SK-N-SH (cell line): ENCODE data around the gene GLA. TPM values are rescaled to one million over a fixed set of nuclear protein-coding genes. Genes with fewer than 3 reads are reported as not detected.

ENCODE experiments used
- CTCF ChIA-PET: fragments of 300-600, 350-600 bp; formaldehyde crosslinking; extraction: SDS; loops from one replicate; lab custom pipeline; 2021; lab: Yijun Ruan, JAX
- POLR2A ChIA-PET: fragments of 350-600 bp; sonication (Branson Sonifier 250); formaldehyde crosslinking; extraction: SDS; loops from one replicate; lab custom pipeline; 2020; ENCODE audit warnings: antibody characterized with exemption, inconsistent platforms; lab: Yijun Ruan, JAX
- DNase-seq: peaks from one replicate; pipeline ENCODE4 v3.0.0; 2012
- H2AFZ ChIP-seq: fragments of 200-600 bp; sonication (generic); 2 replicates; pipeline ENCODE4 v1.8.1; 2016; ENCODE audit warnings: antibody characterized with exemption, mild to moderate bottlenecking, low read depth
- H3F3A ChIP-seq: fragments of 200-600 bp; sonication (generic); replicated peaks from 2 replicates; pipeline ENCODE3; 2016; ENCODE audit warnings: antibody characterized with exemption, mild to moderate bottlenecking; ENCODE audit not compliant: insufficient read depth
- H3K27ac ChIP-seq, 2 experiments: fragments of 200-500 bp in 1 of 2; fragments of 200-600 bp in 1 of 2; sonication (Bioruptor generic) in 1 of 2; sonication (generic), shearing (Covaris generic) in 1 of 2; 2 replicates each; pipeline versions ENCODE4 v1.5.1 to v1.6.1; 2014 to 2016; ENCODE audit warnings: low read depth in 2 of 2, inconsistent platforms in 1 of 2, low read length in 1 of 2, mild to moderate bottlenecking in 1 of 2, mixed read lengths in 1 of 2
- H3K27me3 ChIP-seq: fragments of 200-600 bp; sonication (generic), shearing (Covaris generic); 2 replicates; pipeline ENCODE4 v1.6.1; 2016; ENCODE audit warnings: mixed run types; ENCODE audit not compliant: insufficient read depth
- H3K36me3 ChIP-seq, 2 experiments: fragments of 200-500 bp in 1 of 2; fragments of 200-600 bp in 1 of 2; sonication (Bioruptor generic) in 1 of 2; sonication (generic) in 1 of 2; replicated peaks in 1 of 2; 2 replicates each; pipeline versions ENCODE3 to v1.5.1; 2014 to 2016; ENCODE audit warnings: low read length in 1 of 2, mild to moderate bottlenecking in 1 of 2; ENCODE audit not compliant: insufficient read depth in 2 of 2, control insufficient read depth in 1 of 2
- H3K4me1 ChIP-seq, 2 experiments: fragments of 200-500 bp in 1 of 2; fragments of 200-600 bp in 1 of 2; sonication (Bioruptor generic) in 1 of 2; sonication (generic), shearing (Covaris generic) in 1 of 2; 2 replicates each; pipeline versions ENCODE4 v1.5.1 to v1.6.1; 2014 to 2016; ENCODE audit warnings: low read depth in 1 of 2, low read length in 1 of 2, mixed run types in 1 of 2; ENCODE audit not compliant: insufficient read depth in 2 of 2, control insufficient read depth in 1 of 2
- H3K4me2 ChIP-seq: fragments of 200-600 bp; sonication (generic), shearing (Covaris generic); 2 replicates; pipeline ENCODE4 v1.6.1; 2017; ENCODE audit warnings: mixed run types
- H3K4me3 ChIP-seq, 2 experiments: fragments of 200-500 bp in 1 of 2; fragments of 200-600 bp in 1 of 2; sonication (Bioruptor generic) in 1 of 2; sonication (generic), shearing (Covaris generic) in 1 of 2; 2 replicates each; pipeline versions ENCODE4 v1.5.1 to v1.8.1; 2014 to 2016; ENCODE audit warnings: low read depth in 2 of 2, inconsistent platforms in 1 of 2, low read length in 1 of 2, mild to moderate bottlenecking in 1 of 2, mixed read lengths in 1 of 2, moderate library complexity in 1 of 2
- H3K79me2 ChIP-seq: fragments of 200-600 bp; sonication (generic); 2 replicates; pipeline ENCODE4 v1.8.1; 2017; ENCODE audit warnings: mild to moderate bottlenecking; ENCODE audit not compliant: insufficient read depth
- H3K9ac ChIP-seq: fragments of 200-600 bp; sonication (generic); 2 replicates; pipeline ENCODE4 v1.6.1; 2017; ENCODE audit warnings: mixed run types
- H3K9me2 ChIP-seq: fragments of 200-600 bp; sonication (generic); 2 replicates; pipeline ENCODE4 v1.6.1; 2017; ENCODE audit warnings: mixed run types
- H3K9me3 ChIP-seq: fragments of 200-600 bp; sonication (generic); 2 replicates; pipeline ENCODE4 v1.6.1; 2017; ENCODE audit warnings: mixed run types, mild to moderate bottlenecking, moderate library complexity
- H4K20me1 ChIP-seq: fragments of 200-600 bp; sonication (generic); 2 replicates; pipeline ENCODE4 v1.6.1; 2017; ENCODE audit warnings: mild to moderate bottlenecking, mixed run types; ENCODE audit not compliant: insufficient read depth
- CHD2 ChIP-seq: fragments of 150-350 bp; IDR thresholded peaks from 2 replicates; pipeline ENCODE4 v1.6.1; 2018; ENCODE audit warnings: low read length; ENCODE audit not compliant: partially characterized antibody
- ELF1 ChIP-seq: IDR thresholded peaks from 2 replicates; pipeline ENCODE4 v1.4.0; 2012
- EP300 ChIP-seq, 2 experiments: IDR thresholded peaks; 2 replicates each; pipeline versions ENCODE4 v1.4.0 to v1.6.1; 2012; ENCODE audit warnings: borderline replicate concordance in 1 of 2, low read depth in 1 of 2, low read length in 1 of 2
- MXI1 ChIP-seq: IDR thresholded peaks from 2 replicates; pipeline ENCODE4 v1.6.1; 2012; ENCODE audit warnings: mild to moderate bottlenecking, low read depth, low read length, improper control_type of control experiment
- NFIC ChIP-seq: IDR thresholded peaks from 2 replicates; pipeline ENCODE4 v1.4.0; 2012; ENCODE audit warnings: borderline replicate concordance
- RAD21 ChIP-seq: IDR thresholded peaks from 2 replicates; pipeline ENCODE4 v1.6.1; 2012; ENCODE audit warnings: mild to moderate bottlenecking, low read length
- RCOR1 ChIP-seq: fragments of 150-350 bp; IDR thresholded peaks from 2 replicates; pipeline ENCODE4 v1.6.1; 2017; ENCODE audit warnings: antibody characterized with exemption, low read length
- RFX5 ChIP-seq: IDR thresholded peaks from 2 replicates; pipeline ENCODE4 v1.6.1; 2012; ENCODE audit warnings: mild to moderate bottlenecking, improper control_type of control experiment, low read length
- RXRA ChIP-seq: IDR thresholded peaks from 2 replicates; pipeline ENCODE4 v1.4.0; 2012; ENCODE audit warnings: low read depth, mild to moderate bottlenecking, borderline replicate concordance
- SMC3 ChIP-seq: IDR thresholded peaks from 2 replicates; pipeline ENCODE4 v1.6.1; 2012; ENCODE audit warnings: low read depth, low read length, improper control_type of control experiment
- TCF12 ChIP-seq: IDR thresholded peaks from 2 replicates; pipeline ENCODE4 v1.4.0; 2012
- TEAD4 ChIP-seq: IDR thresholded peaks from 2 replicates; pipeline ENCODE4 v1.4.0; 2012; ENCODE audit warnings: mild to moderate bottlenecking, borderline replicate concordance; ENCODE audit not compliant: insufficient read depth
- polyA plus RNA-seq, 3 experiments: library from polyadenylated mRNA; depleted of rRNA; stranded (reverse); fragments of >200 nt; gene quantifications; 2 replicates each; pipeline ENCODE4 v1.2.3, GENCODE V29; 2012
- TF ChIP-seq, protein P1 (sequence below): fragments of 150-350 bp; IDR thresholded peaks from 2 replicates; pipeline ENCODE4 v1.6.1; 2016; ENCODE audit warnings: mild to moderate bottlenecking, low read depth, low read length
- TF ChIP-seq, protein P2 (sequence below): IDR thresholded peaks from 2 replicates; pipeline ENCODE4 v1.4.0; 2012; ENCODE audit warnings: low read depth
- TF ChIP-seq, protein P3 (sequence below): IDR thresholded peaks from 2 replicates; pipeline ENCODE4 v1.4.0; 2012; ENCODE audit warnings: low read depth, borderline replicate concordance

The GLA gene
- polyA plus RNA-seq, 1 of the 3 experiments (the other 2 are of a cell fraction): 20.4 TPM

DNA sequence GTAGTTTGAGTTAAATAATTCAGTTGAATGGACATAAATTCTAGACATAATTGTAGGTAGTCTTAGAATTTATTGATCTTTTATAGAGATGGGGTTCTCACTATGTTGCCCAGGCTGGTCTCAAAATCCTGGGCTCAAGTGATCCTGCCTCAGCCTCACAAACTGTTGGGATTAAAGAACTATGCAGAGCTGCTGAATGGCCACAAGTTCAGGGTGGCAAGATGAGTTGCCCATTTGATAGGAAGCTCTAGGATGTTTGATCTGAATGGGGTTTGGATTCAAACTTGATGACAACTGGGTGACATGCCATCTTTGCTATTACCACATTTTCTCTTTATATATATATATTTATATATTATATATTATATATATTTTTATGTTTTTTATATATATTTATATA is 13.4 kb downstream of the GLA start:
- H3K27ac ChIP-seq: no peak overlapping the region
- peaks cover 5% of the 10 kb centered on the region for H4K20me1 ChIP-seq
- POLR2A ChIA-PET: interaction anchor here (1.2 kb wide), 1 partner anchor 10 kb away, joined by 3 read pairs; no protein-coding TSS in a partner anchor
- H3K9me3 ChIP-seq: no peaks in the 10 kb centered on the region
- peaks cover 8 to 10% of the 10 kb centered on the region in 2 experiments; a peak in 3 of 4 replicates for H3K4me1 ChIP-seq
- peaks cover 39% of the 10 kb centered on the region for H3F3A ChIP-seq
- no peak overlapping the region for H3K4me2 ChIP-seq
- DNase-seq: no peak
- H2AFZ ChIP-seq: no peak overlapping the region
- no peaks in the 10 kb centered on the region for H3K9me2 ChIP-seq
- no peaks in the 10 kb centered on the region for H3K27me3 ChIP-seq
- H3K4me3 ChIP-seq: no peak overlapping the region
- peaks cover 35 to 37% of the 10 kb centered on the region in 2 experiments for H3K36me3 ChIP-seq
- H3K79me2 ChIP-seq: peaks cover 22% of the 10 kb centered on the region; the same call in 1 of the 2 replicates
- no peak overlapping the region for H3K9ac ChIP-seq
- CTCF ChIA-PET: no interaction called here
- TF ChIP-seq ELF1 (no peak), RXRA (no peak), NFIC (no peak), RCOR1 (no peak), TCF12 (no peak), EP300 (IDR thresholded peaks at IDR 0.05; ENCODE audit: borderline replicate concordance in 1 of 2, low read depth in 1 of 2, low read length in 1 of 2) (no peak), CHD2 (no peak), RFX5 (no peak), MXI1 (no peak), SMC3 (no peak), RAD21 (no peak), TEAD4 (no peak)
- TF ChIP-seq, protein P1, sequence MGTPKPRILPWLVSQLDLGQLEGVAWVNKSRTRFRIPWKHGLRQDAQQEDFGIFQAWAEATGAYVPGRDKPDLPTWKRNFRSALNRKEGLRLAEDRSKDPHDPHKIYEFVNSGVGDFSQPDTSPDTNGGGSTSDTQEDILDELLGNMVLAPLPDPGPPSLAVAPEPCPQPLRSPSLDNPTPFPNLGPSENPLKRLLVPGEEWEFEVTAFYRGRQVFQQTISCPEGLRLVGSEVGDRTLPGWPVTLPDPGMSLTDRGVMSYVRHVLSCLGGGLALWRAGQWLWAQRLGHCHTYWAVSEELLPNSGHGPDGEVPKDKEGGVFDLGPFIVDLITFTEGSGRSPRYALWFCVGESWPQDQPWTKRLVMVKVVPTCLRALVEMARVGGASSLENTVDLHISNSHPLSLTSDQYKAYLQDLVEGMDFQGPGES: no peak
- TF ChIP-seq, protein P2, sequence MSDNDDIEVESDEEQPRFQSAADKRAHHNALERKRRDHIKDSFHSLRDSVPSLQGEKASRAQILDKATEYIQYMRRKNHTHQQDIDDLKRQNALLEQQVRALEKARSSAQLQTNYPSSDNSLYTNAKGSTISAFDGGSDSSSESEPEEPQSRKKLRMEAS: no peak
- TF ChIP-seq, protein P3, sequence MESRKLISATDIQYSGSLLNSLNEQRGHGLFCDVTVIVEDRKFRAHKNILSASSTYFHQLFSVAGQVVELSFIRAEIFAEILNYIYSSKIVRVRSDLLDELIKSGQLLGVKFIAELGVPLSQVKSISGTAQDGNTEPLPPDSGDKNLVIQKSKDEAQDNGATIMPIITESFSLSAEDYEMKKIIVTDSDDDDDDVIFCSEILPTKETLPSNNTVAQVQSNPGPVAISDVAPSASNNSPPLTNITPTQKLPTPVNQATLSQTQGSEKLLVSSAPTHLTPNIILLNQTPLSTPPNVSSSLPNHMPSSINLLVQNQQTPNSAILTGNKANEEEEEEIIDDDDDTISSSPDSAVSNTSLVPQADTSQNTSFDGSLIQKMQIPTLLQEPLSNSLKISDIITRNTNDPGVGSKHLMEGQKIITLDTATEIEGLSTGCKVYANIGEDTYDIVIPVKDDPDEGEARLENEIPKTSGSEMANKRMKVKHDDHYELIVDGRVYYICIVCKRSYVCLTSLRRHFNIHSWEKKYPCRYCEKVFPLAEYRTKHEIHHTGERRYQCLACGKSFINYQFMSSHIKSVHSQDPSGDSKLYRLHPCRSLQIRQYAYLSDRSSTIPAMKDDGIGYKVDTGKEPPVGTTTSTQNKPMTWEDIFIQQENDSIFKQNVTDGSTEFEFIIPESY: no peak
